B cell (primary cell): ENCODE measurements around the gene SSBP3. TPM values are rescaled to one million over a fixed set of nuclear protein-coding genes. Genes with fewer than 3 reads are reported as not detected.

Source experiments
- ATAC-seq: fragments of 200-7000 bp; cut with Tn5 transposase; one replicate; pipeline ENCODE4 v1.10.0; 2021; ENCODE audit warnings: low read depth, mild to moderate bottlenecking, moderate number of reproducible peaks, moderate library complexity
- CTCF ChIA-PET: fragments of 350-600 bp; sonication (Branson Sonifier 250); formaldehyde crosslinking; loops from one replicate; lab custom pipeline; 2021; ENCODE audit warnings: antibody characterized with exemption, inconsistent platforms; lab: Charles Lee
- POLR2A ChIA-PET: fragments of 350-600 bp; sonication (Branson Sonifier 250); formaldehyde crosslinking; loops from one replicate; lab custom pipeline; 2021; ENCODE audit warnings: antibody characterized with exemption; lab: Charles Lee
- DNase-seq: peaks from one replicate; pipeline ENCODE4 v3.0.0; 2013
- H2AFZ ChIP-seq: 2 replicates; pipeline ENCODE4 v1.6.1; 2012; ENCODE audit warnings: mild to moderate bottlenecking, low read depth, low read length; ENCODE audit not compliant: insufficient read depth, poor library complexity, severe bottlenecking
- H3K27ac ChIP-seq, 2 donors: 1 replicate in 1 of 2; 2 replicates in 1 of 2; pipeline ENCODE4 v1.5.1; 2012 to 2013; ENCODE audit warnings: low read length in 2 of 2, mild to moderate bottlenecking in 2 of 2, moderate library complexity in 1 of 2
- H3K27me3 ChIP-seq, 4 experiments: fragments of 200-600 bp in 1 of 4; sonication (generic) in 1 of 4; replicated peaks in 1 of 4; 1 replicate in 2 of 4; 2 replicates in 2 of 4; pipeline versions ENCODE4 v1.6.1 to v1.7.0; 2013 to 2016; ENCODE audit warnings: low read length in 3 of 4, mild to moderate bottlenecking in 2 of 4, mixed read lengths in 1 of 4, moderate library complexity in 1 of 4; ENCODE audit not compliant: insufficient read depth in 4 of 4, control insufficient read depth in 3 of 4; ENCODE audit errors: control extremely low read depth in 1 of 4
- H3K36me3 ChIP-seq, 2 experiments: replicated peaks in 1 of 2; 1 replicate in 1 of 2; 2 replicates in 1 of 2; pipeline versions ENCODE4 v1.6.1 to v1.7.1; 2013; ENCODE audit warnings: low read length in 1 of 2; ENCODE audit not compliant: insufficient read depth in 2 of 2, control insufficient read depth in 1 of 2; ENCODE audit errors: control extremely low read depth in 1 of 2, extremely low read depth in 1 of 2
- H3K4me1 ChIP-seq, 2 donors: fragments of 200-600 bp in 1 of 2; sonication (generic) in 1 of 2; 1 replicate in 1 of 2; 2 replicates in 1 of 2; pipeline versions ENCODE4 v1.5.1 to v1.6.1; 2013 to 2017; ENCODE audit warnings: low read length in 2 of 2; ENCODE audit not compliant: control insufficient read depth in 2 of 2, insufficient read depth in 2 of 2
- H3K4me2 ChIP-seq: replicated peaks from 2 replicates; pipeline ENCODE3; 2012; ENCODE audit warnings: mild to moderate bottlenecking, low read depth, low read length; ENCODE audit not compliant: poor library complexity, severe bottlenecking
- H3K4me3 ChIP-seq, 5 experiments: fragments of 200-600 bp in 1 of 5; sonication (generic) in 1 of 5; 1 replicate in 3 of 5; 2 replicates in 2 of 5; pipeline versions ENCODE4 v1.5.1 to v1.7.0; 2011 to 2016; ENCODE audit warnings: low read length in 4 of 5, mild to moderate bottlenecking in 4 of 5, low read depth in 2 of 5, control low read depth in 1 of 5, moderate library complexity in 1 of 5; ENCODE audit not compliant: insufficient read depth in 1 of 5; ENCODE audit errors: control extremely low read depth in 1 of 5, extremely low read depth in 1 of 5
- H3K79me2 ChIP-seq: fragments of 200-600 bp; sonication (generic); one replicate; pipeline ENCODE4 v1.6.0; 2016; ENCODE audit warnings: low read length; ENCODE audit not compliant: control insufficient read depth, insufficient read depth
- H3K9ac ChIP-seq: fragments of 200-600 bp; sonication (generic); 2 replicates; pipeline ENCODE4 v1.6.1; 2017; ENCODE audit warnings: mild to moderate bottlenecking, low read length, moderate library complexity
- H3K9me3 ChIP-seq, 3 donors: one replicate each; pipeline versions ENCODE4 v1.6.1 to v1.7.1; 2013; ENCODE audit warnings: low read length in 2 of 3; ENCODE audit not compliant: control insufficient read depth in 2 of 3, insufficient read depth in 1 of 3; ENCODE audit errors: control extremely low read depth in 1 of 3
- H4K20me1 ChIP-seq: 2 replicates; pipeline ENCODE4 v1.6.0; 2012; ENCODE audit warnings: mild to moderate bottlenecking, low read length; ENCODE audit not compliant: insufficient read depth, control insufficient read depth, poor library complexity, severe bottlenecking
- H3K27ac Mint-ChIP-seq: one replicate; pipeline ENCODE4 v1.8.0; 2021; ENCODE audit warnings: mixed read lengths
- H3K27me3 Mint-ChIP-seq: one replicate; pipeline ENCODE4 v1.8.0; 2021; ENCODE audit warnings: mixed read lengths
- H3K4me1 Mint-ChIP-seq: one replicate; pipeline ENCODE4 v1.8.0; 2021; ENCODE audit warnings: mixed read lengths
- H3K4me3 Mint-ChIP-seq: one replicate; pipeline ENCODE4 v1.8.0; 2021; ENCODE audit warnings: mixed read lengths
- H3K9me3 Mint-ChIP-seq: one replicate; pipeline ENCODE4 v1.8.0; 2022; ENCODE audit warnings: mixed read lengths; ENCODE audit not compliant: insufficient read depth
- CTCF ChIP-seq: fragments of 200-600 bp; IDR thresholded peaks from one replicate; pipeline ENCODE4 v1.8.0; 2022; ENCODE audit warnings: antibody characterized with exemption, mild to moderate bottlenecking
- EZH2 ChIP-seq: IDR thresholded peaks from 2 replicates; pipeline ENCODE4 v1.6.1; 2012; ENCODE audit warnings: borderline replicate concordance, low read depth, mild to moderate bottlenecking, moderate library complexity, low read length; ENCODE audit not compliant: insufficient read depth, poor library complexity, severe bottlenecking
- WGBS: methylation state at CpG from one replicate; pipeline ENCODE4 v1.1.5; 2013; ENCODE audit warnings: missing lambda C conversion rate; ENCODE audit not compliant: insufficient coverage; 5-methylcytosine and 5-hydroxymethylcytosine counted together
- intact Hi-C: fragments of 100-400 bp; cut with micrococcal nuclease; formaldehyde crosslinking; loops from one replicate; pipeline ENCODE4 v1.10.0; 2022
- polyA plus RNA-seq: library from polyadenylated mRNA; depleted of rRNA; stranded (reverse); fragments of >200 nt; gene quantifications from 2 replicates; pipeline ENCODE4 v1.2.3, GENCODE V29; 2012
- total RNA-seq, 2 donors: library from RNA; stranded (reverse); fragments of 120-200 nt in 1 of 2; gene quantifications; 1 replicate in 1 of 2; 2 replicates in 1 of 2; pipeline versions ENCODE4 v1.2.3 to v1.2.4, GENCODE V29; 2013 to 2022

SSBP3 gene
- total and polyA plus RNA-seq, 2 donors (not counting 1 experiment from before 2014, with no cell fraction given): 16.9 to 30.7 TPM

GRCh38 chr1:54266908-54267307, 139.3 kb downstream of the SSBP3 start:
- no peaks in the 10 kb centered on the region for H3K9me3 Mint-ChIP-seq
- POLR2A ChIA-PET: no interaction called here
- DNase-seq: no peak

GRCh38 chr1:54266195-54266594, 140.0 kb downstream of the SSBP3 start:
- no peaks in the 10 kb centered on the region for H3K4me1 ChIP-seq
- H3K36me3 ChIP-seq: no peaks in the 10 kb centered on the region
- ChIA-PET POLR2A (no interaction called here), CTCF (no interaction called here)
- DNase-seq (no peak), ATAC-seq (no peak)
- no peak overlapping the region for H3K9ac ChIP-seq
- Mint-ChIP-seq H3K27ac (no peak overlapping the region), H3K27me3 (no peaks in the 10 kb centered on the region), H3K4me1 (no peaks in the 10 kb centered on the region), H3K9me3 (no peaks in the 10 kb centered on the region), H3K4me3 (no peak overlapping the region)
- no peak overlapping the region for H3K4me2 ChIP-seq
- TF ChIP-seq EZH2 (no peak), CTCF (no peak)
- no peaks in the 10 kb centered on the region for H3K9me3 ChIP-seq
- no peak overlapping the region for H3K27ac ChIP-seq
- no peak overlapping the region for H2AFZ ChIP-seq
- no peaks in the 10 kb centered on the region for H3K27me3 ChIP-seq
- WGBS: 100% methylated on average over 1 of the region's 2 CpGs
- H3K4me3 ChIP-seq: no peak overlapping the region
- intact Hi-C loops: no loop called here
- H3K79me2 ChIP-seq: no peaks in the 10 kb centered on the region
- H4K20me1 ChIP-seq: no peaks in the 10 kb centered on the region

More at GRCh38 chr1:54266908-54267307, 139.3 kb downstream of the SSBP3 start:
- Histone ChIP-seq H3K9me3 (no peaks in the 10 kb centered on the region), H3K79me2 (no peaks in the 10 kb centered on the region), H3K4me3 (no peak overlapping the region), H3K27me3 (no peaks in the 10 kb centered on the region), H3K4me2 (no peak overlapping the region), H3K27ac (no peak overlapping the region), H4K20me1 (no peaks in the 10 kb centered on the region), H3K4me1 (no peaks in the 10 kb centered on the region), H2AFZ (no peak overlapping the region), H3K36me3 (no peaks in the 10 kb centered on the region), H3K9ac (no peak overlapping the region)
- 84% methylated on average over 5 of the region's 5 CpGs for WGBS
- no peaks in the 10 kb centered on the region for H3K4me1 Mint-ChIP-seq
- intact Hi-C loops: no loop called here
- CTCF ChIA-PET: no interaction called here
- H3K27ac Mint-ChIP-seq: no peak overlapping the region
- no peak overlapping the region for H3K4me3 Mint-ChIP-seq
- no peaks in the 10 kb centered on the region for H3K27me3 Mint-ChIP-seq
- ATAC-seq: no peak
- TF ChIP-seq EZH2 (no peak), CTCF (no peak)
